Activated T-cell treated with anti-CD3 and anti-CD28 coated beads for 4 hours (primary cell): ENCODE results near the gene LAMC2.
"Not testable (repeated sequence)": the region's sequence is repeated elsewhere in the genome, so short reads cannot be mapped to it uniquely, and the experiment has no call there.

Experiments used
- DNase-seq: peaks from one replicate; pipeline ENCODE4 v3.0.0-alpha.2; 2020

LAMC2 gene

DNA sequence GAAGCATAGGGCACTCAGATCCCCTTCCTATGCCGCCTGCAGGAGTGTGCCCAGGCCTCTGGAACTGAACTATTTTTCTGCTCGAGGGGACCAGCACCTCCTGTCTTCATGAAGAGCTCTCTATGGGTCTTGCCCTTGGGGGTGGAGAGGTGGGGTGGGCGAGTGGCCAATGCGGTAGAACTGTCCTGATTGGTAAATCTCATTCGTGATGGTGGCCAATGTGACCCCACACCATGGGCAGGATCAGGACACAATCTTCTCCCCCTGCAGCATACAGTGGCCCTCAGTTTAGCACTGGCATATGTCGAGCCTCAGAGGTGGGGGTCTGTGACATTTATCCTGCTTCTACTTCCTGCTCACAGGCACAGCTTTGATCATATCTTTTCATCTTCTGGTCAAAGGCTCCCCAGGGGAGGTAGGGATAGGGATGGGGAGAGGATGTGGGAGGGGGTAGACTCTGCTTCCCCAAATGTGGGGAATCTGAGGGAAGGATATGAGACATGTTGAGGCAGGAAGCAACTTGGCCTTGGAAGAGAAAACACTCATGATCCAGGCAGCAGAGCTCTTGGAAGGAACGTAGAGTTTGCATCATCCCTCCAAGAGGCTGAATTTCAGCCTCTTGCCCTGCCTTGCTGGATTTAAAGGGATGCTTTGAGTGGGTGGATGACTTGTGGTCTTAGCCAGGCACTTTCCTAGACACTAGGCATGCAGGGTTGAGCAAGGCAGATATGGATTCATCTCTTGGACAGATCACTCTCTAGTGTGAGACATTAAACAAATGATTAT is 81.8 kb downstream of the LAMC2 start:
- no peak for DNase-seq

GRCh38 chr1:183270541-183271141 is 84.6 kb downstream of the LAMC2 start:
- no peak for DNase-seq

DNA sequence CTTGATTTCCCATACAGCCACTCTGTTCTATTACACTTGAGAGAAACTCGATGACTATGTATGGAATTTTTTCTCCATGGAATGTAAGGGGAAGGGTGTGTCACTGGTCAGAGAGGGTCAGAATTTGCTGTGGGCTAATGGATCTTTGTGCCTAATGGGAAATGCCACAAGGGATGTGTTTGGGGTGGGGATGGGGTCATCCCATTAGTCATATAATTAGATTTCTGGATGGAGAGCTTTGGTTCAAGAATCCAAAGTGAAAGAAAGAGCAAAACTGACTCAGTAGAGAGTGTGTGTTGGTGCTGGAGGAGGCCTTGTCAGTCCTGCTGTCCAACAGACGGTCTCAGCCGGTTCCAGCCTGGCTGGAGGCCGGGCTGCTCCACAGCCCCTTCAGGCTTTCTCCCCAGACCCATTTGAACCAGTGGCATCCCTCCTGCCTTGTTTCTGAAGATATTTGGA is 86.4 kb downstream of the LAMC2 start:
- no peak for DNase-seq

GRCh38 chr1:183273300-183273699 is 87.2 kb downstream of the LAMC2 start:
- no peak for DNase-seq

- not testable (repeated sequence) for DNase-seq
Observed at GRCh38 chr1:183273984-183274383, 87.9 kb downstream of the LAMC2 start.

DNA sequence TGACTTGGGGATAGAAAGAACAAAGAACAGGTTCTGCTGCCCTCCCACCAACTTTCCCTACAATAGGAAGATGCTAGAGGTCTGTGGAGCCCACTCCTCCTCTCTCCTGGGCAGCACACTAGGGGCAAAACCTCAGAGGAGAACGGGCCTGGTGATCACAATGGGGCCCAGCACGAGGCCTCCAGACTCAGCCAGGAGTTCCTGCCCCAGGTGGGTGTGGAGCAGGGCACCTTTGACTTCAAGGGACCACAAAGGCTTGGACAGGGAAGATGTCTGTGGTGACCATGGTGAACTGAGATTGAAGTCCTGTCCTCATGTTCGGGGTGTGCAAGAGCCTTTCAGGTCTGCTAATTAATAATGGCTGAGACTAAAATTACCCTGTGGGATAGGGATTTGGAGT is 88.8 kb downstream of the LAMC2 start:
- no peak for DNase-seq

DNA sequence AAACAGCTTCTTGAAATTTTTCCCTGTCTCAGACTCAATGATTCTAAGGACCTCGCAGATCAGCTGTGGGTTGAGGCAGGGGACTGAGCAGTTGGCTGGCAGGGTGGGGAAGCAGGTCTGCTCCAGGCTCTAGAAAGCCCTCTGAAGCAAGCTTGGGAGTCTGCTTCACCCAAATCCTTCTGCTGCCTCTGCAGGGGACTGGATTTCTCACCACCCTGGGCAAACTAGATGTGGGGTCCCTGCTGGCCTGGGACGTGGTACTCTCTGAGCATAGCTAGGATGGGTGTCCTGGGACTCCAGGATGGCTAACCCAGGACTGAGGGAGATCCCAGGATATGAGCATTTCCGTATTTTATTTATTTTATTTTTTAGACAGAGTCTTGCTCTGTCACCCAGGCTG is 89.3 kb downstream of the LAMC2 start:
- no peak for DNase-seq

DNA sequence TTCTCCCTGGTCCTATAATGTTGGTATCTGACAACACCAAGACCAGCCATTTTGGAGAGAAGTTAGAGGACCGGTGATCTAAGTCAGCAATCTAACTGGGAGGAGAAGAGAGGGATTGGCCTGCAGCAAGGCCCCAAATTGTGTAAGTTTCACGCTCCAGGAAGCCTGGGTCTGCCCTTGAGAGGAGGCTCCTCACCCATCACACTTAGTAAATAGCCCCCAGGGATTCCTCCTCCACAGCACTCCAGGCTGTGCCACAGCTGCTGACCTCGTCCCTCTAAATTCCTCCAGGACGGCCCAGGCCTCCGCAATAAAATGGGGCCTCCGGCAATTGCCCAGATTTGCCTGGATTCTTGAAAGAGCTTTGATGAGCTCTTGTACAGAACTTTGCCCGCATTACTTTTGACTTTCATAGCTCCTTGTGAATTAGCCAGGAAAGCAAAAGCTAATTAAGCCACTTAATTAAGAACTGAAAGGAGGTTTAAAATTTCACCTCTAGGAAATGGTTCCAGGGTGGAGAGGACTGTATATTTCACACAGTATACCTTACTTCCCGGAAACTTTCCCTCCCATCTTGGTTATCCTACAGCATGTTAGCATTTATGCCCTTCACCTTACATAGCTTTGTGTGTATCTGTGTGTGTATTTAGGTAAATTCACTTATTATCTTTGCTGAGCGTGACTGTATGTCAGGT is 90.5 kb downstream of the LAMC2 start:
- no peak for DNase-seq

- DNase-seq: no peak
Observed at GRCh38 chr1:183277821-183278738, 92.0 kb downstream of the LAMC2 start.

- no peak for DNase-seq
Observed at GRCh38 chr1:183278739-183279591, 92.9 kb downstream of the LAMC2 start.

- no peak for DNase-seq
Observed at GRCh38 chr1:183279835-183280234, 93.8 kb downstream of the LAMC2 start.

DNA sequence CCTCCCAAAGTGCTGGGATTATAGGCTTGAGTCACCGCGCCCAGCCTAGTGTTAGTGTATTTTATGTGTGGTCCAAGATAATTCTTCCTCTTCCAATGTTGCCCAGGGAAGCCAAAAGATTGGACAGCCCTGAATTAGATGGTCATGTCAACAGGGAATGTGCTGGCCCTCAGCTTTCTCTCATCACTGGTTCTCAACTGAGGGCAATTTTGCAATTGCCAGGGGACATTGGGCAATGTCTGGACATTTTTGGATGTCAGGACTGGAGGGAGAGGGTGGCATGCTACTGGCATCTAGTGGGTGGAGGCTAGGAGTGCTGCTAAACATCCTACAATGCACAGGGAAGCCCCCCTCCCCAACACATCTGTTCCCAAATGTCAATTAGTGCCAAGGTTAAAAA is 95.0 kb downstream of the LAMC2 start:
- DNase-seq: no peak

DNA sequence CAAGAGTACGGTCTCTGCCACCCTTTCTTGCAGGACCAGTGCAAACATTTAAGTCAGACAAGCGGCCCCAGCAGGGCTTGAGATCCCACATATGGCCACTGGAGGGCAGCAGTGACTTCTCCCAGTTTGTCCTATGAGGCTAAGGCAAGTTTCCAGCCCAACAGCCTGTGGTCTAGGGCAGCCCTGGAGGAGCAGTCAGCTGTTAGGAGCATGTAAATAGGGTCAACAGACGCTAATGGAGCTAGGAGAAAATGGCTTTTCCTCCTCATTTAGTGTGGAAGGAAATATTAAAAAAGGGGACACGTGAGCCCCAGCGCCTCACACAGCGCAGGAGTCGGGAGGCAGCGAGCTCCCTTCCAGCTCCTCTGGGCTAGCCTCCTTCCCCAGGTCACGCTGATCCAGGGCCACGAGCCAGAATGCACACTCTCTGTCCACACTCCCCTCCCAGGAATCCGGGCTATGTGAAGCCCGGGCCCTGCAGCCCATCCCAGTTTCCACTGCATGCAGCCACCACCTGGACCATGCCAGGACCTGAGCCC is 95.6 kb downstream of the LAMC2 start:
- peak; percentile 53 for DNase-seq

DNA sequence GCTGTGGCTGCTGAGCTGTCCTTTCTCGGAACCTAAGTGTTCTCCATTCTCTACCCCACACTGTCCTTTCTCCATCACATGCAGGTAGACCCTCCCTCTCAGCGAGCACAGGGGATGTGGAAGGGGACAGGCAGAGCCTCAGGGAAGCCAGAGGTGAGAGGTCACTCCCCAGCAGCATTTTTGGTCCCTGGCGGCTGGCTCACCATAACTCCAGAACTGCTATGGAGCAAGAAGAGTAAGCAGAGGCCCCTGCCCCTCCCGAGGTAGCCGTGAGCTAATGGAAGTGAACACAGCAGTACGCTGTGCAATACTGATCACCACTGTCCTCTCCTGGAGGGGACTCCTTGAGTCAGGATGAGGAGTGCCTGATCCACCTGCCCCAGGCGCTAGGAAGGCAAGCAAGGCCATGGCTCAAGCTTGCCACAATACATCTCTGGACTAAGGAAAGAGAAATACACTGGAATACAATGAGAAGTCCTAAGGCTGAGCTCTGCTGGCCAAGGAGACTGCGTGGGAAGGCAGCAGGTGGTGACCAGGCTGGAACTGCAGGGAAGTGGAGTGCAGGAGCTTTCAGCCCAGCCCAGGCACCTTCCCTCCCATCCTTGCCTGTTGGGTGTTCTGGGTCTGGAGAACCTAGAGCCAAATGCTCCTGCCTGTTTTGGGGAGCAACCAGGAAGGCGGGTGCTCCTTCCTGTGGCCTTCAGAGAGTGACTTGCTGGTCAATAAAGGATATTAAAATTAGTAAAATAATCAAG is 96.2 kb downstream of the LAMC2 start:
- DNase-seq: no peak

DNA sequence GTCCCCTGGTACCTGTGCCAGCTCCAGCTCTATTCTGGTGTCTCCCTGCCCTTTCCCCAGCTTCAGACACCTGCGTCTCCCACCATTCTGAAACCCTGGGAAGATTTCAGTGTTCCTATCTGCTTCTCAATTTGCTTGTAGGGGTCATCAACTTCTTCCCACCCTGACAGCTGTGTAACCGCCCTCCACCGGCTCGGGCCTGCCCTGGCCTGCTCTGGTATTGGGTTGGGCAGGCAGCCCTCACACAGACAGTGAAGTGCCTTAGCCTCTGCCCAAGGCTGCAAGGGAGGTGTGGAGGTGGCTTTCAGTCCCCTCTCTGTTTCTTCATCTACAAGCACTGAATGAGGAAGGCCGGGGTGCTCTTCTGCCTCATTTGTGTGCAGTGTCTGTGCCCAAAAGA is 97.2 kb downstream of the LAMC2 start:
- no peak for DNase-seq

GRCh38 chr1:183284086-183284485 is 98.0 kb downstream of the LAMC2 start:
- no peak for DNase-seq

DNA sequence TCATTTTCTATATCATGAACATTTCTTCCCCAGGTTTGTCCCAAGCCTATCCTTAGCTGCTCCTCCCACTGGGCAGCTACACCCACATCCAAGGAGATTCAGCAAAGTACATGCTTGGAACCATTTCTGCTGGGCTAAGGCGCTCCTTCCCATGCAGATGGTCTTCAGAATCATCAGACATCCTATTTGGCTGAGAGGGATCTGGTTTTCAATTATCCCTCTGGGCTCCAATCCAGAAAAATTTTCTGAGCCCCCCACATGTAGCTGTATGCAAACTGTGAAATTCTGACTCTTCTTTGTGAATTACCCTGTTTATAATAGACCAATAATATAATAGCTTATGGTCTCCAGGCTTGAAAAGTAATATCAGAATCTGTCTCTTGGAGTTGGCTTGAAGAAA is 99.2 kb downstream of the LAMC2 start:
- no peak for DNase-seq

- DNase-seq: no peak
Observed at GRCh38 chr1:183285746-183286145, 99.7 kb downstream of the LAMC2 start.

DNA sequence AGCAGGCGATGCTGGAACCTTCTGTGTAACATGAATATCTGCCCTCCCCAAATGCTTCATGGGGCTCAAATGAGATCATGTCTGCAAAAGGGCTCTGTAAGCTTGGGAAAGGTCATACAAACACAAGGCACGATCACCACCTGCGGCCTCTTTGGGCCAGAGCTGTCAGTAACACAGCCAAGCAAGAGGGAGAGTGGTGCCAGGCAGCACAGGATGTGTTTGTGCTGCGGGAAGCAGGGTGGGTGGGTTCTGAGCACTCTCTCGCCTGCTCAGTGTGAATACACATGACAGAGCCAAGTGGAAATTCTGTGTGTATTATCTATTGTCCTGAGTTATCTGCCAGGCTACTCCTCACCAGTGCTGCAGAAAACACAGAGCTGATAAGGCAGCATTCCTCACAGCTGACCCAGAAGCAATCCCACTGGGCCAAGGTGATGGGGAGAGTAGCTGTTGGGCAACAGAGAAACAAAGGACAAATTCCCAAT is 101.2 kb downstream of the LAMC2 start:
- no peak for DNase-seq

- DNase-seq: no peak
Observed at GRCh38 chr1:183288583-183288982, 102.5 kb downstream of the LAMC2 start.

DNA sequence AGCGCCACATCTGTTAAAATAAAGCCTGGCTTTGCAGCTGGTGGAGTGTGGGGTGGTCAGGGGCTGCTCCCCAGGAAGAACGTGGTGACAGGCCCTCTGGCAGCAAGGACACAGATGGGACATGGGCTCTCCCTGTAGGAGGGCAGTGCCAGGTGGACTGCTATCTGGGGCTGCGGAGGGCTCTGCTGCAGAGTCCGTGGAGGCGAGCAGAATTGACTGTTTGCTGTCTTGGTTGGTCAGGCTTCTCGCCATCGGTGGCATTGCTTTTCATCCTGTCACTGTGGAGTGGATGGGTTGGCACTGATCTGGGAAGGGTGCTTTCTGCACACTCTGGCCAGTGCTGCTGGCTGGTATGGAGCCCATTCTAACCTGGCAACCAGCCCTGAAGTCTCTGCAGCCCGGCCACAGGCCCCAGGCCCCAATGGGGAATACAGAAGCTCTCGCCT is 103.0 kb downstream of the LAMC2 start:
- DNase-seq: no peak
